HG02884 (cell line): ENCODE measurements around the gene DPP6.

Experiments
- ATAC-seq: cut with Tn5 transposase; IDR thresholded peaks from one replicate; pipeline ENCODE4 v1.9.1; 2021; ENCODE audit warnings: mild to moderate bottlenecking, moderate library complexity; ENCODE audit not compliant: unreplicated experiment

Gene DPP6

DNA sequence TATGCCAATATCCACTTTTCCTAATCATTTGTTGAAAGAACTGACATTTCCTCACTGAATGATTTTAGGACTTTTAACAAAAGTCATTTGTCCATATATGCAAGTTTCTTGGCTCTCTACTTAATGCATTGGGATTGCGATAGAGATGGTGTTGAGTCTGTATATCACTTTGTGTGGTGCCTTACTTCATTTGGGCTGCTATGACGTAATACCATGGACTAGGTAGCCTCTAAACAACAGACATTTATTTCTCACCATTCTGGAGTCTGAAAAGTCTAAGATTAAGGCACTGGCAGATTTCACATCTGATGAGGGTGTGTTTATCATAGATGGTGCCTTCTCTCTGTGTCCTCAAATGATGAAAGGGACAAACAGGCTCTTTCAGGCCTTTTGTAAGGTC is 342.6 kb downstream of the DPP6 start:
- ATAC-seq: no peak

DNA sequence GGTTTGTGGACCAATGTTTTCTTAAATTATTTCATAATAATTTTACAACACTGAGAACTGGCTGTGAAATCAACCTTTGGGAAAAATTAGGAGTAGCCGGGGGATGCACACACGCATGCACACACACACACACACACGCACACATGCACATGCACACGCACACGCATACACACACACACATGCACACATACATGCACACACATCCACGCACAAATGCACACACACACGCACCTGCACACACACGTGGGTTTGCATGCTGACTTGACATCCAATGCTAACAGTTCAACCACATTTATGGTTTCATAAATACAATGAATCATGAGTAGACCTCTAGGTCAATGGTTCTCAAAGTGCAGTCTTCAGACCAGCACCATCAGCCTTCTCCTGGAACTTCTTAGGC is 354.1 kb downstream of the DPP6 start:
- ATAC-seq: no peak

- ATAC-seq: no peak
Observed at GRCh38 chr7:154409703-154410311, 357.6 kb downstream of the DPP6 start.

DNA sequence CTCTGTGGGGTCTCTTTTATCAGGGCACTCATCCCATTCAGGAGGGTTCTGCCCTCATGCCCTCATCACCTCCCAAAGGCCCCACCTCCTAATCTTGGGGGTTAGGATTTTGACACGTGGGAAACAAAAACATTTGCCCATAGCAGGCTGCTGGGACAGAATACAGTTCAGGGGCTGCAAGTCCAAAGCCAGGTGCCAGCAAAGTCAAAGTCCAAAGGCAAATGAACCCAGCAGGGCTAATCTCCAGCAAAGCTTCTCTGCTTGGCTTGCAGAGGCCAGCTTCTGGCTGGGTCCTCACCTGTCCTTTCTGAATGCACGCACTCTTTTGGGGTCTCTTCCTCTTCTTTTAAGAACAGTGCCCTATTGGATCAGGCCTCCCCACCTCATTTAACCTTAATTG is 359.9 kb downstream of the DPP6 start:
- no peak for ATAC-seq

DNA sequence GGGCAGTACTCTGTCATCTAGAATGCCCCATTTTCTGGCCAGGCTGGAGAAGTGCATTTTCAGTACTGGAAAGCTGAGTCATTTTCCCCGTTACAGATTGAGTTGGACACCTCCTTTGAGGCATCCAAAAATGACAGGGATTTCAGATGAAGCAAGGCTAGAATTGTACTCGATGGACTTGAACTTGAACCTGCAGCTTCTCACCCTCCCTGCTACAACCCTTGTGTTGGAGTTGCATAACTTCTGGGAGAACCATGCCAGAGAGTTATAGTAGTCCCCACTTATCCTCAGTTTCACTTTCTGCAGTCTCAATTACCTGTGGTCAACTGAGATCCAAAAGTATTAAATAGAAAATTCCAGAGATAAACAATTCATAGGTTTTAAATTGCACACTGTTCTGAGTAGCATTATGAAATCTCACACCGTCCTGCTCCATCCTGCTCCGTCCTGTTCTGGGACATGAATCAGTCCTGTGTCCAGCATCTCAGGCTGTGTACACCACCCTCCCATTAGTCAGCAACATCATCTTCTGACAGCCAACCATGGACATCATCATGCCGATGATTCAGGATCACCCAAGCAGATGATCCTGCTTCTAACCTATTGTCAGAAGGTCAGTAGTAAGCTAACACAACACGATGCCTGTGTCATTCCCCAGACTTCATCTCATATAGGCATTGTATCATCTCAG is 363.7 kb downstream of the DPP6 start:
- ATAC-seq: no peak

GRCh38 chr7:154416714-154417113 is 364.5 kb downstream of the DPP6 start:
- ATAC-seq: no peak

DNA sequence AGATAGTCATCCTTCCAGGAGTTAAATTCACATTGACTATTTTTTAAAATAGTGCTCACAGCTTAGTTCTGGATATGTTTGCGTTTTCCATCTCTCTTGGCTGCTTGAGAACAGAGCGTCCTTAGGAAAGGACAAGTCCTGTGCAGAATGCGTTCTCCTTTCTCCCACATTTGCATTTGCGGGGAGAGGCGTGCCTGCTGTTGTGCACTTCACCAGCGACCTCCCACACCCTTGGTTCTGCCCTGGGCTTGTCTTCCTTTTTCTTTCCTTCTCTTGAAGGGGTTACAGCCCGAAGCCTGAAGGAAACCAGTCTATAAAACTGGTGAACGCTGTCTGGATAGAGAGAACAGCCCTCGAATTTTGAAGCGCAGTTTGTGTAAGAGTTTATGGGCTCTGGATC is 367.1 kb downstream of the DPP6 start:
- no peak for ATAC-seq

GRCh38 chr7:154423231-154423630 is 371.0 kb downstream of the DPP6 start:
- no peak for ATAC-seq

GRCh38 chr7:154424350-154424749 is 372.2 kb downstream of the DPP6 start:
- ATAC-seq: no peak

DNA sequence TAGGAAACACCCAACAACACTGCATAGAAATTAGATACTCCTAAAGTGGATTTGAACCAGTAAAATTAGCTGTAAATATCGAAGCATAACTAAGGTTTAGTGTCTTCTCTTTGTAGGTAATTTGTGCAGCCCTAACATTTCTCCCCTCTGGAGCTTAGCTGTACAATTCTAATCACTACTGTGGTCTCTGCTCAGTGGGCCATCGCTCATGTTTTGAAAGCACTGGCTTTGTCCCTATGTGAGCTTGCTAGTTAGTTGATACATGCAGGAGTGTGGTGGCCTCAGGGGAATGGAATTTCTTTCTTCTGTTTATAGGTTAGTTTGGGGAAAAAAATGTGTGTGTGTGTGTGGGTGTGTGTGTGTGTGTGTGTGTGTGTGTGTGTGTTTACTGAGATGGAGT is 373.1 kb downstream of the DPP6 start:
- ATAC-seq: no peak

- ATAC-seq: no peak
Observed at GRCh38 chr7:154426778-154427177, 374.6 kb downstream of the DPP6 start.

- no peak for ATAC-seq
Observed at GRCh38 chr7:154427533-154427932, 375.3 kb downstream of the DPP6 start.

GRCh38 chr7:154429666-154430404 is 377.6 kb downstream of the DPP6 start:
- no peak for ATAC-seq

- ATAC-seq: no peak
Observed at GRCh38 chr7:154430640-154431039, 378.4 kb downstream of the DPP6 start.

GRCh38 chr7:154431045-154431444 is 378.8 kb downstream of the DPP6 start:
- ATAC-seq: no peak

GRCh38 chr7:154433632-154434598 is 381.7 kb downstream of the DPP6 start:
- no peak for ATAC-seq

DNA sequence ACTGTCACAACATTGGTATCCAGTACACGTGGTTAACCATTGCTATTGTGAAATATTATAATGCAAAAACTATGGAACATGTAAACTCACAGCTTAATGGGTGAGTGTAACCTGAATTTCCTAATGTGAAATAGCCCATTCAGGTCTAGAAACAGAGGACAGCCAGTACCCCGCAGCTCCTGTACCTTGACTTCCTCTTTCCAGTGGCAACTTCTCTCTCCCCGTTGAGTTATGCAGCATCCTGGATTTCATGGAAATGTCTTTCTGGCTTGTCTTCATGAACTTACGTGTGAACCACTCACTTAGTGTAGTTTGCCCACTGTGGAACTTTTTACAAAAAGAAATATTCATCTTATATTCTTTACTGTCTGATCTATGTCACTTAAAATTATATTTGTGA is 384.4 kb downstream of the DPP6 start:
- no peak for ATAC-seq

GRCh38 chr7:154437234-154437633 is 385.0 kb downstream of the DPP6 start:
- no peak for ATAC-seq

DNA sequence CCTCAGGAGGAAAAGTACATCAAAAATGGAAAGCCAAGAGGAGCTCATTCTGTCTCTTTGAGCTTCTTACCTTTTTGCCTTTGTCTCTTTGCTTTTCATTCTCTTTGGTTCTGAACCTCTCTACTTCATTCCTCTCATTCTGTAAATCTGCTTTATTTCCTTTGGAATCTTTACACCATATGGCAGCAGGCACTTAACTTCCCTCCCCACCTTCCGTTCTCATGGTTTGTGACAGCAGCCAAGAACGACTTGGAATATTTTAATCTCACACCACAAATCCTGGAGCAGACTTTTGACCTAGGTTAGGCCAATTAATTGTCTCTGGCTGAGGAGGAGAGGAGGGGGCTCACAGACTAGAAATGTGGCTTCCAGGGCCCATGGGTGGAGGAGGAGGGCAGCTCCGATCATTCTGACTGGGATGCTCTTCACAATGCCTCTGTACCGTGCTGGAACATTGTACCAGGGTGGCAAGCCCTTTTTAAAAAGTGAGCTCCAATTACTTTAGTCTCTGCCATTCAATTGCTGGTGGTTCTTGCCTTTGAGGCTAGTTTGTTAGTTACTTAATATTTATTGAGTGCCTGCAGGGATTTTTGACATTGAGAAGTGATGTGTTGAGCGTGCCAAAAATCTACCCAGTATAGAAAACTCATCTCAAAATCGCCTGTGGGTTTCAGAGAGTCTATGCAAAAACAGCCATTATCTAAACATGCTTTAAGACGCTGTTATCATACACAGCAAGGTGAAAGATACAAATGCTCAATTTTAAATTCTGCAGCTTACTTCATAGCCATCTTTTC is 386.6 kb downstream of the DPP6 start:
- no peak for ATAC-seq

DNA sequence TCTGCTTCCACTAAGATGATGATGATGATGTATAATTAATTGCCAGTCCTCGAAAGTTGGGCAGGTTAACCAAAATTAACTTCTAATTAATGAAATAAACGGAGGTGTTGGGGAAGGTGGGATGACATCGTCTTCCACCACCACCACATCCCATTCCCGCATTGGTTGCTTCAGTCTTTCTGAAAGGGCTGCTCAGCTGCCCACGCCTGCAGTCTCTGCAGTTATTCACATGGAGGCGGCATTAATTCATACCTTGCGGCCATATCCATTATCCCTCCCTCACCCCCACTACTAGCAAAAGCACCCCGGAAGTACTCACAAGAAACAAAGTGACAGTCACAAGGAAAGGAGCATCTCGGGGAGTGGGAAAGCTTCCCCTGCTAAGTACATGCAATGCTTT is 387.9 kb downstream of the DPP6 start:
- no peak for ATAC-seq
